GF-D8 (cell line): Measurements from ENCODE around the gene KCNAB1.

Experiments used
- DNase-seq: peaks from one replicate; lab custom pipeline; 2025; lab: John Stamatoyannopoulos, UW

The KCNAB1 gene

DNA sequence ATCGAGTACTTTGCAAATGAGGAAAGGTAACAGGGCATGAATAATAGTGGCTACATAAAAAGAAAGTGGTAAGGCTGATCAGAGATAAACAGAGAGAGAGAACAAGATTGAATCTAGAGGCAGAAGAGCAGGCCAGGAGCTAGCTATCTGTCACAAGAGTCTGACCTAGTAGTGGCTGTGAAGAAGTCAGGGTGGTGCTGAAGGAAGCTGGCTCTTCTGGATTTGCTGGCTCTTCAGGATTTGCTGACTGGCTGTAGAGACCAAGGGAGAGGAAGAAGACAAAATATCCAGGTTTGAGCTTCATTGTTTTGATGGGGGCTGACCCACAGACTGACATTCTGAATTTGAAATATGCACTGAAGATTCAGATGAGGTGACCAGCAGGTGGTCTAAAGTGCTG lies 292.2 kb downstream of the KCNAB1 start:
- no peak for DNase-seq

DNA sequence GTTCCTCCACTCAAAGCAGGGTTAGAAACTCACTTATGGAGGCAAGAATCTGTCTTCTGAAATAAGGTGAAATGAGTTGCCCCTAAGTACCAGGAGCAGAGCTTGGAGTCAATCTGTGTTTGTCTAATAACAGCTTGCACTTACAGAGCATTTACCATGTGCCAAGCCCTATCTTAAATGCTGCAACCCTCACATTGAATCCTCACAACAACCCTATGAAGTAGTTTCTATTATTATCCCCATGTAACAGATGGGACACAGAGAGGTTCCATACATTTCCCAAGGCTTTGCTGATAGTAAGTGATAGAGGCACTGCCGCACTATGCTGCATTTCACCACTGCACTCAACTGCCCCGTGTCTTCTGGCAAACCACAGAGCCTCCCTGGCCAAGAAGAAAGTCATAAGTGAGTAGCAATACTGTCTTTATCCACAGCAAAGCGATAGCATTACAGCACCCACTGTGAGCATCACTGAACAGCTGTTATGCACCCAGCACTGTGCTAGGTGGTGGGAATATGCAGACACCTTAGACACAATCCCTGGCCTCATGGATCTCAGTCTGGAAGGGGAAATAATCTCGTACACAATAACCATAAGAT lies 293.0 kb downstream of the KCNAB1 start:
- DNase-seq: no peak

DNA sequence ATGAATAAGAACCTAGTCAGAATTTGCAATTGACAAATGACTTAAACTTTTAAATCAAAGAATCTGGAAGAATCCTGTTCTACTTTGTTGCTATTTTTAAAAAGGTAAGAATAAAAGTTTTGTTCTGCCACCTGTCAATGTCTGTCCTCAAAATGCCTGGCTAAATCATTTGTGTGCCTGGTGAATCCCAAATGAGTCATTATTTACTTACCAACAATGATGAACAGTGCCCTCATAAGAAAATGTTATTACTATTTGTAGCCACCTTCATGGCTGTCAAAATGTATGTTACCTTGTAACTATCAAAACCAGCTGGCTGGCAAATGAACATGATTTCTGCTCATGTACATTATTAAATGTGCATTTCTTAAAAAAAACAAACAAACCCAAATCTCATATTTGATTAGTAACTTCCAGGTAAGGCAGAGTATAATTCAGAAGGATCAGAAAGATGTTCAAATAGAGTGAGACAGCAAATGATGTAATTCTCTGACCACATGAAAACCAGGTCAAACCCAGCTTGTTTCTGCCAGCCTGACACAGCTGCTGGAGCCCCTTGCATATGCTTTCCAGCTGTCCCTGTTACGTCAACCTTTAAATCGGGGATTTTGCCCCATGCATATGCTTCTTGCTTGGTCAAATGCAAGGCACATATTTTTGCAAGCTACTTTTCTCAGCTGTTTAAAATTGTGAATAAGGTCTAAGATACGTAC lies 296.6 kb downstream of the KCNAB1 start:
- DNase-seq: no peak

DNA sequence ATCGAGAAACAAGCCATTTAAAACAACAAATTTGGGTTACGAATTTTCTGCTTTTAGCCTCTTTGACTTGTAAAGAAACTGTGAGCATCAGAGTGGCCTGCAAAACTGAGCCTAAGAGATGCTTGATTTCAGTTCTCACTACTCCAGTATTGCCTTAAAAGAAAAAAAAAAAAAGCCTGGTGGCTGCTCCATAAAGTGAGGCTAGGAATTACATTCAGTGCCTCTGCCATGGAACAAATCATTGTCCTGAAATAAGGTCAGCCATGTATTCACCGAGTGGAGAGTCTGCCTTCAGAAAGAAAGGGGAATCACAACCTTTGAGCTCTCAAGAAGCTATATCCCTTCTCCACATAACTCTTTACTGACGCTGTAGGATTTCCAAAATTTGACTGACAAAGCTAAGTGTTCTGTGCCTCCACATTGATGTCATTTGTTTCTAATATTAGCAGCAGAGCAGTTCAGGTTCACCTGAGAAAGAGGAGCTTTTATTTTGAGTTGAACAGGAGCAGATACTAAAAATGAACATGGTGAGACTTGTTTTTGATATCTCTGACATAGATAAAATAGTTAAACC lies 297.3 kb downstream of the KCNAB1 start:
- DNase-seq: no peak

DNA sequence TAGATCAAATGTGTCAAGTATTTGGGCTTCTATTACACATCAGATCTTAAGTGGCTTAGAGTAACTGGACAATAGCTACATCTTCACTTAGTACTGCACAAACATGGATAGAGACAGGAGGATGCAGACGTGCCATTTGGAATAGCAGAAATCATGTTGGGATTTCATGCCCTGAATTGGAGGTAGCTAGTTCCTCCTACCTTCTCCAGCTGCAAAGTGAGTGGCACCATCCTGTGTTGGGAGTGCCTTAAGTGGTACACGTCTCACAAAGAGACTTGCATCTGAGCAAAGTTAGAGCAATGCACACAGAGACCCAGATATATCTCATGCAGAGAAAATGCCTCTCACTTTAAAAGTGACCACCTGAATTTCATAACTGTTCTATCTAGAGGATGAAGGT lies 298.1 kb downstream of the KCNAB1 start:
- DNase-seq: no peak

DNA sequence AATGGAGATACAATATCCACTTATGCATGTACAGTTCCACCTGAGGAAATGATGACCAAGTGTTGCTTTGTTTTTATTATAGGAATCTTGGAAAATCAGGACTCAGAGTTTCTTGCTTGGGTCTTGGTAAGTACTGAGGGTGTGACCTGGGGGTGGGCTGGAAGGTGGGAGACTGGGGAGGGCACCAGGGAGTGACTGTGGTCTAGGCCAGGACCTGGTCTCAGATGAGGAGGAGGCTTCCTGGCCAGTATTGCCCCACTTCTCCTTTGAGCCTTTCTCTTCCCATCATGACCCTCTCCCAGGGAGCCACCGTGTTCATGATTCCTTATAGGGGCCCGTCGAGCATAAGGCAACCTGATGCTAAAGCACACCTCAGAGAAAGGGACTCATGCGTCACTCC lies 301.2 kb downstream of the KCNAB1 start:
- DNase-seq: no peak

DNA sequence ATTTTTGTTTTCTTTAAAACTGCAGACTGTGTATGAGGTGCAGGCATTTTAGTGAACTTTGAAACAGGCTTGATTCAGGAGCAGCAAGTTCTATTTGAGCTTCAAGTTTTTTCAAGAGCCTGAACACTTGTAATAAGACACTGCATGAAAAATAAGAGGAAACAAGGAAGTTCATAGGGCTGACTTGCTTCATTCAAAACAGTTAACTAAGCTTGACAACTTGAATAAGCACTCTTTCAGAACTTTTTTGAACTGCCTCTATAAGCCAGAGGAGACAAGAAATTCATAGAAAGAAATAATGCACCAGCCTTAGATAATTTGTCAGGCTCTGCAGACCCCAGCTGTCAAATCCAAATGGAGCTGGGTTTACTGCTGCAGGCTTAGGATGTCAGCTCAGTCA lies 304.4 kb downstream of the KCNAB1 start:
- DNase-seq: no peak

DNA sequence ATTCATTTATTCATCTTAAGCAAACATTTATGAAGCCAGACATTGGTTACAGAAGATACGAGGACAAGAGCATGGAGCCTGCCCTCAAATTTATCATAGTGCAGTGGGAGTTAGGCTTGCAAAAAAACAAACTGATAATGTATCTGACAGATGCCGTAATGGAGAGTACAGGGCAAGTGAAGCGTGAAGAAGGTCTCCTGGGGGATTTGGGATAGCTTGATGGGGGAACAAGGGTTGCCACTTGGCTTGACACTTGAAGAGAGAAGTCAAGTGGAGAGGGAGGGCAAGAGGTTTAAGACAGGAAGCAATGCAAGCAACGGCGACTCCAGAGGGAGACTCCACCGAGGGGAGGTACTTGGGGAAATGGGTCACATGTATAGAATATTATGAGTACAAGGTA lies 305.3 kb downstream of the KCNAB1 start:
- no peak for DNase-seq

DNA sequence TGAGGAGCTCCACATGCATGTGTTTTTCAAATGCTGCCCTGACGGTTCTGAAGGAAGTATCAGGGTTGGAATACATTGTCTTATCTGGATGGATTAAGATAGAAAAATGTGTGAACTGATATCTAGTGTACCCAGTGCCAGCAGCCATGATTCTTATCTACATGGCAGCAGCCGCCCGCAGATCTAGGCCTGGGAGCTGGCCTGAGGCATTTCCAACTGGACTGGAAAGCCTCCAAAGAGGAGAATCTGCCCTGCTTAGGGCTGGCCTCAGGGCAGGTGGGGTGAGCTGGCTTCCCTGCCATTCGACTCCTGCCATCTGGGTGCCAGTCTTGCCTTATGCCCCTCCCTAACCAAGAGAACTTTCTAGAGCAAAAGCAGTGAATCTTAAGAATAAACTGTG lies 308.7 kb downstream of the KCNAB1 start:
- DNase-seq: no peak

DNA sequence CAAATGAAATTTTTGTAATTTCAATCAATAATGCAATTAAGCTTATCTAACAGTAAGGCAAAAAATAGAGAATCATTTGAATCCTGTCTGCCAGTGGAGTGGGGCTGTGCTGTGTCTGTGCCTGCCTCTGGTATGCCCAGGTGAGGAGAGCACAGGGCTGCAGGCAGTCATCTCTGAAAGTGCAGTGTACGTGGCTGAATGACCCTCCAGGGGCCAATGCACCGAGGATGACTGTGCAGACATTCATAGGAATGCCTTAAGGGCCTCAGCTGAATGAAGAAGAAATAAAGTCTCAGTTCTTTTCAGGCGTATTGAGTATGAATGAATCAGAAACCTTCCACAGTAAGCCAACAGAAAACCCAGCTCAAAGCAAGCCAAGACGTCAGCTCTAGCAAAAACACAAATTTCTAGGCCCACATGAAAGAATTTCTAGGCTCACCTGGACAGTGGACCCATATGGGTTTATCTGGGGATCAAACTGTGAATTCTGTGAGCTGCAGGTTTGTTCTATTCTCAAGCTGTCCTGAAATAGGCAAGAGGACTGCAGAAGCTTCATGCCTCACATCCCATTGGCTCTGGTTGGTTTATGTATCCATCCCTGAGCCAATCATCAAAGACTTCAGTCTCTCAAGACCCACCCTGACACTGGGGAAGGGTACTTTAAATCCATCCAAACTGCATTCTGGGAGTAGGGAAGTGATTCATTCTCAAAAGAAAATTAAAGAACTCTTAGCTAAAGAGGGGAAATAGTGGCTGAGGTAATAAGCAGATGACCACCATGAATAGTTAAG lies 311.2 kb downstream of the KCNAB1 start:
- no peak for DNase-seq

DNA sequence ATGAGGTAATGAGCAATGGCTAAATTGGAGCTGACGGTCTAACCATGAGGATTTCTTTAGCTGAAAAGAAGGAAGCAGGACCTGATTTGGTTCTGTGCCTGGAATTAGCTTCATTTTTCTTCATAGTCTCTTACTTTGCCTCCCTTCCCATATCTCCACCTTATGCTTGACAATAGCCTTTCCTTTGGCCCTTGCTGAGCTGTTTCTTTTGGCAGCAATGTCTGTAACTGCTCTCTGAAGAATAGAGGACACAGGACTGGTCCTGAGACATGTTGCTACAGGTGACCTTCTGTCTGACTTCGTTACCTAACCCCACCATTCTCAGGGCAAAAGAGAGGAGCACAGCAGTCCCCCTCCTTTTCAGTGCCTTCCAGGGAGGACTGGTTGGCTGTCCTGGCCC lies 312.2 kb downstream of the KCNAB1 start:
- DNase-seq: no peak

DNA sequence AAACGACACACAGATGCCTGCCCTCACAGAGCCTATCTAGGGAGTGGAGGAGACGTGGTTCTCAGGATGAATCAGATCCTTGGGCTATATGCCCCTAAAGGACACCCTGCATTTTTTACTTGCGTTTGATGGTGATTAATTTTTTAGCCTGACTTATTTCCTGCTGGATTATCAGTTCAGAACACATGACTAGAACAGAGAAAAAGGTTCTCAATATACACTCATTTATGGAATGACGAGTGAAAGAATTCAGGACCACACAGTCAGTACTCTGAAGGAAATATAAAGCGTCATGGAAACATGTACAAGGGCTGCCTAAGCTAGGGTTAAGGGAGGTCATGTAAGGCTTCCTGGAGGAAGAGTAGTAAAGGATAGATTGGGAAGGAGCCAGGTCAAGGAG lies 312.8 kb downstream of the KCNAB1 start:
- DNase-seq: no peak

DNA sequence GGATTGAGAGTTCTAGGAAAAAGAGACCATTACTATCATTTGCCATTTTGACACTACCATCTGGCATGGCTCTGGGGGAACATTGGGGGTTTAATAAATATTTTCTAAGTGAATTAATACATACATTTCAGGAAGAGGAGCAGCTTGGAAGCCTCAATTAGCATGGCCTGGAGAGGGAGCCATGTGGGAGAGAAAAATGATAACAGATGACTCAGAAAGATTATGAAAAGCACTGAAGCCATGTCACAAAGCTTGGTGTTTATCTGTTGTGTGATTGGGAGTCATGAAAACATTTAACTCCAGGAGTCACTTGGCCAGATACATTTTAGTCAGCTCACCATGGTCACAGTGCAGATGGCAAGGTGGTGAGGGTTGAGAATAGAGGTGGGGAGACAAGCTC lies 313.5 kb downstream of the KCNAB1 start:
- no peak for DNase-seq

DNA sequence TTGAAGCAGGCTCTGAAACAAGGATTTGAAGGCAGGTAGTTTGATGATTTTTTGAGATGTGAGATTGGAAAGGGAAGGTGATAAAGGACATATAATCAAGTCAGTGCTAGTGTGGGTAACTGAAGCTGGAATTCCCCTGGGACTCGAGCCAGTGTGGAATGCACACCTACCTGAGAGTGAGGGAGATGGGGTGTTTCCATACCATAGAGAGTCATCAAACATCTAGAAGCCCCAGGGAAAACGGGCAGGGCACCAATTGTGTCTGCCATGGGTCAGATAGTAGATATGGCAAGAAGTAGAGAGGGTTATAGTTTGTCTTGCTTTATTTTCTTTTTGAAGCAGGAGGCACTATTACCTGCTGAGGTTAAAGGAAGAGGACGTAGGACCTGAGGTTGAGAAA lies 314.5 kb downstream of the KCNAB1 start:
- no peak for DNase-seq

DNA sequence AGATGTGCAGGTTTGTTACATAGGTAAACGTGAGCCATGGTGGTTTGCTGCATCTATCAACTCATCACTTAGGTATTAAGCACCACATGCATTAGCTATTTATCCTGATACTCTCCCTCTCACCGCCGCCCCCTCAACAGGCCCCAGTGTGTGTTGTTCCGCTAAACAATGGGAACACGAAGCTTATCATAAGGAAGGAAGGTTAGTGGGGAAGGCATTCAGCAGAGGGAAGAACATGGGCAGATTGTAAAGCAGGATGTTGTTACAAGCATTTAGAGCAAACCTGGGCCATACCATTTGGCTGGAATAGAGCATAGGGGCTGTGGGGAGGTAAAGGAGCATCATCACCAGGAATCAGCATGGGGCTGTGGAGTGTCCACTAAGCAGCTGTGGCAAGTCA lies 322.7 kb downstream of the KCNAB1 start:
- DNase-seq: no peak

DNA sequence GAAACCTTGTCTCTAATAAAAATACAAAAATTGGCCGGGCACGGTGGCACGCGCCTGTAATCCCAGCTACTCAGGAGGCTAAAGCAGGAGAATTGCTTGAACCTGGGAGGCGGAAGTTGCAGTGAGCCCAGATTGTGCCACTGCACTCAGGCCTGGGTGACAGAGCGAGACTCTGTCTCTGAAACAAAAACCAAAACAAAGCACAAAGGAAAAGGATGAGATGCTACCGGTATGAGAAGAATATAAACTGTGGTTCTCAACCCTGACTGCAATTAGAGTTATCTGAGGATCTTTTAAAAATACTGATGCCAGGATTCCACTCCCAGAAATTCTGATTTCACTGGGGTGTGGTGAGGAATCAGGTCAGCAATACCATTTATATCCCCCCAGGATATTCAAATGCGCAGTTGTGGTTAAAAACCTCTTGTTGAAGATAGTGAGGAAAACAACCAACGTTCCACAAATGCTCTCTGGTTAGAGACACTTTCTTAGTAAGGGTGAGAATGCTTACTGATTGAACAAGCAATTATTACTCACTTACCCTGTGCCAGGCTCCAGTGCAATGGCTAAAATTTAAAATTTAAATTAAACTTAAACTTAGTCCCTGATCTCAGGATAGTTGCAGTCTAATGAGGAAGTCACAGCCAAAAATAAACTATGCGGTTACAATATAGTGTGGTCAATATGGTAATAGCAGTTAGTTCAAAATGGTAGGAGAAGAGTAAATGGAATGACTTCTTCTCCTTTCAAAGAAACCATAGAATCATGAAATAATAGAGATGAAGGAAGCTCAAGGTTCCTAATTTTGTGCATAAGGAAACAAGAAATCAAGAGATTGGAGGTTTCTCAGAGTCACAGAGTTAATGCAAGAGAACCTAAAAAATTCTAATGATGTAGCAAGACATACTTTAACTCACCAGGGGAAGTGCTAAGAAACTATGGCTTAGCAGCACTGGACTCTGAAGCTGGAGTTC lies 325.0 kb downstream of the KCNAB1 start:
- no peak for DNase-seq

DNA sequence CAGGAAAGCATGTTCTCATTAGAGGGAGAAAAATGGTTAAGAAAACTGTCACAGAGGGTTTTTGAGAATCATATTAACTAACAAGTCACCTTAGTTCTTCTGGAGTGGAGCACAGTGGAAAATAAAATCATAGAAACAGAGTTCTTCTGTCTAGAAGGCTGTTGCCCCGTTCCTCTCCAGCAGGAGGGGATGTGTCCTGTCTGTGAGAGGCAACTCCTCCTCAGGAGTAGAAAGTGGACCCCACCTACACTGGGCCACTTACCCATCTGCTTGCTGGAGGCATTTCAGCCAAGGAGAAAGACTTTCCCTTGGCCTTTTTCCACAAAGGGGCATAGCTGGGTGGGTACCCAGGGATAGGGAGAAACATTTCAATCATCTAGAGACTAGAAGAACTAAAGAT lies 327.9 kb downstream of the KCNAB1 start:
- DNase-seq: no peak

DNA sequence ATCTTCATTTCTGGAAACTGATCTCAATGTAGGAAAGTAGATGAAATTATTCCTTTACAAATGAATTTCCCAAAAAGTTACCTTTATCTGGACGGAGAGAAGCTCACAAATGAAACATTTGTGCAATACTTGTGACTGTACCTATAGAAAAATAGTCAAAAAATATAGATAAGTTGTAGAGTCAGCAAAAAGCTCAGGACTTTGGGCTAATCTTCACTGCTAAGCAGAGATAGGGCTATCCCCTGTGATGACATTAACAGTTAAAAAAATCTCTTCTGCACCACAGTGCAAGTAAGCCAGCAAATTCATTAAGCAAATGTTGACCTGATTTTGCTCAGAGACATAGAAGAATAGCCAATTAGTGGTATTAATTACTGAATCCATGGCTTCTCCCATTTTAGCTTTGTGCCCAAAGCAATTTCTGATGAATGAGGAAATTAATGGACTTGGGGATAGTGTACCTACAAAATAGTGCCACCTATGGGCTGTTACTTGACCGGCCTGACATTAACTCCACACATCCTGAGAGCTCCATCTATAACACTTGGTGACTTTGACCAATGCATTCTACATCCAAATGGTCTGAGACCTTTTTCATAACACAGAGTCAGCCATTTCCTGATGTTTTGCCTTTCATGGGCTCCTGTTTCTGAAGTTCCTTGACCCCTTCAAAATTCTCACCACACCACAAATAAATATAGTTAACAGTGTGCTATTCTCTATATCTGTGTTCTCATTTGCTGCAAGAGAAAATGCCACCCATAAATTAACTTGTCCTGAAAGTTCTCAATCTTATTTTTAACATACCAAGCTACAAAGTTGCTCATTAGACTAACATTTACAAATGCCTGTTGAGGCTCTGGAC lies 329.6 kb downstream of the KCNAB1 start:
- DNase-seq: no peak

DNA sequence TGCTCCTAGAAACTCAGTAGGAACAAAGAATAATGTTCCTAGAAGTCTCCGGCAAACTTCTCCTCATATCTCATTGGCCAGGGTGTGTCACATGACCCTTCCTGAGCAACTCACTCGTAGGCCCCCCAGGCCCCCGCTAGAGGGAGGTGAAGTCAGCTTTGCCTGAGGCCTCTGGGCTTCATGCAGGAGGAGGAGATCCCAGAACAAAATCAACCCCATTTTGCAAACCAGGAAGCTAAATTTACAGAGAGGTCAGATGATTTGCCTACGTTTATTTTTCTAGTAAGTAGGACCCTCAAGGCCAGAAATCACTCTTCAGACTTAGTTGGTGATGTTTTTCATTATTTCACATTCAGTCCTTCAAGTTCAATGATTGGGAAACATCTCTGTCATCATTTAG lies 335.5 kb downstream of the KCNAB1 start:
- no peak for DNase-seq

DNA sequence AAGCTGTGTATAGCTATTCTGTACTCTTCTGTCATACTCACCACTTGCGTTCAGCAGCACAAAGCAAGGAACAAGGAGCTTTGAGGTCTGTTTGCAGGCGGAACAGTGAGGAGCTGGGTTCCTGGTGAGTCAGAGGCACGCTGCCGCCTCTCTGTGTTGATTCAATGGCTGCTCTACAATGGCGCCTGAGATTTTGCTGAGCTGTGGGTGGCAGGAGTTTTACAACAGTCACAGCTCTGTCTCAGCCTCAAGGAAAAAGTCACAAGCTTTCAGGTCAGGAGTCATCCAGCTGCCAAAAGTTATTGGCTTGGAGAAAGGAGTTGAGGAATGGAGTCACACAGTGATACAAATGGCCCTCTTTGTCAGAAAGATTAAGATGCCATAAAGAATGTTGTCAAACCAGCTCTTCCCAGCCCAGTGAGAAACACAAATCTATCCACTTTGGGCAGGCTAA lies 336.4 kb downstream of the KCNAB1 start:
- DNase-seq: no peak

DNA sequence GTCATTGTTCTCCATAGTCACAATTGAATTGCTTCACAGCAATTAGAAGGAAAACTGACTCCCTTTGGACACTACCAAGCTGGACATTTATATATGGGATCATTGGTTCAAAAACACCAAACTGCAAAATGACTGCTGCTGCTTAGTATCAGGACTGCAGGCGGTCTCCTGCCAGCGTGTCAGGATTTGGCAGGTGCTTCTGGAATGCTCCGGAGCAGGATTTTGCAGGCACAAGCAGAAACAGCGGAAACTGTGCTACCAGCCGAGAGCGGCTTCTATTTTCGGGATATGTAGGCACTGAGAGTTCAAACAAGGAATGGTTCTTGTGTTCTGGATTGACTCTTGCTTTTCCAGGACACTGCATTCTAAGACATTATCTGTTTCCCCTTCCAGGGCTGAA lies 339.1 kb downstream of the KCNAB1 start:
- no peak for DNase-seq
